HG03066 (cell line): ENCODE results near the gene DMAP1.

ENCODE experiments used
- ATAC-seq: cut with Tn5 transposase; IDR thresholded peaks from one replicate; pipeline ENCODE4 v1.9.1; 2021; ENCODE audit warnings: low read depth; ENCODE audit not compliant: unreplicated experiment

DMAP1 gene

DNA sequence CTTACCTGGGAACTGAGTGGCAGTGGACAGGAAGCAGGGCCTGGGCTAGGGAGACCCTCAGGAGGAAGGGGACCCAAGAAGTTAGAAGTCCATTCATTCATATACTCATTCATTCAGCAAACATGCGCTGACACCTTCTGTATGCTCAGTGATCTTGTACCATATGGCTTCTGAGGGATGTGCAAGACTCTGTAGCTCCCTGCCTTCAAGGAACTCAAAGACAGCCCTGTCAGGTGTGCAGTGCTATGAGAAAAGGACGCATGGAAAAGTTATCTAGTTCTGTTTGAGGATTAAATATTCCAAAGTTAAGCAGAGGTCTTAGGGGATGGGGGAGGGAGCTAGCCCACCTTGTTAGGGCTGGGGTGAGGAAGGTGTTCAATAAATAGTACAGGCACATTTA lies 12.5 kb downstream of the DMAP1 start:
- ATAC-seq, result no peak

- ATAC-seq, result no peak
Measured at GRCh38 chr1:44227211-44227610, 13.9 kb downstream of the DMAP1 start.

DNA sequence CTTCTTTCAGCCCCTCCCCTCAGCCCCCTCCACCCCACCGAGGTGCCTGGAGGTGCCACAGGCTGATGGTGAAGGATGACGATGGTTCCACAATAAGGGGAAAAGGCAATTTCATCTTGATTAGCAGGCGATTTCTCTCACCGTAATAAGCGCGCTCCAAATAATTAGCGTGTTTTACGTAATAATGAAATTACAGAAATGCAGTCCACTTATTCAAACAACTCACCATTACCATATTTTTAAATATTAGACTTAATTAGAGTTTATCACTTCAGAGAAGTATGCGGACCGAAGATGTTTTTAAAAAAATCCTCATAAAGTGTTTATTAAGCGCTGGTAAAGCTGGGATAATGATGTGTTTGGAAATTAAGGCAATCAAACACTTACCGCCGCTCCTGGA lies 14.9 kb downstream of the DMAP1 start:
- ATAC-seq, result no peak

- ATAC-seq, result no peak
Measured at GRCh38 chr1:44229435-44230167, 16.3 kb downstream of the DMAP1 start.

- ATAC-seq, result no peak
Measured at GRCh38 chr1:44230796-44231195, 17.5 kb downstream of the DMAP1 start.

DNA sequence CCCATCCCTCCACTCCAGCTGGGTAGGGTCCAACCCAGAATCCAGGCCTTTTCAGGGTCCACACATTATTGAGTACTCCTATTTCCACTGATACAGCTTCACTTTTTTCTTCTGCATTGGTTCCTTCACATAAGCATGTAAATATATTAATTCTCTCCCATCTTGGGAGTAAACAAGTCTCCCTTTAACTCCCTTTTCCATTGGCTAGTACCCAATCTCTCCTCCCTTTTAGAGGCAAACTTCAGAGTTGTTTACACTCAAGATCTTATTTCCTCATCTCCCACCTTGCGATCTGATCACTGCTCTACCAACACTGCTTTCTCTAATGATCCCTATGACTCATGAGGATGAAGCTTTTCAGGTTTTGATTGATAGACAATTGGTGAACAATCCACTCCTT lies 20.3 kb downstream of the DMAP1 start:
- ATAC-seq, result no peak

DNA sequence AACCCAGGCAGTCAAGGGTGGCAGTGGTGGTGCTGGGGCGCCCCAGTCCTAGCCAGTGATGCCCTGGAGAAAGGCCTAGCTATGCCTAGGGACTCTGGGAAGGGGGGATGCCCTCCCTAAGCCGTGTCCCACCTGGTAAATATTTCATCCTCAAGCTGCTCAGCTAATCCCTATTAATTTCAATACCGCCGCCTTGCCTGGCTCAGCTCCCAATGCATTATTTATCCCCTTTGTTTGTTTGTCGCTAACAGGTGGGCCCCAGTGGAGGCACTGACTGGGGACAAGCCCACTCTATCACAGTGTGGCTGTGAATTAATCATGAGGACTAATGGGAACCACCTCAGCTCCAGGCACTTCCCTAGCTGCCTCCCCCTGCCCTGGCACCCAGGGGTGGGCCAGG lies 22.5 kb downstream of the DMAP1 start:
- no peak for ATAC-seq

GRCh38 chr1:44236490-44237272 lies 23.4 kb downstream of the DMAP1 start:
- ATAC-seq, result no peak

DNA sequence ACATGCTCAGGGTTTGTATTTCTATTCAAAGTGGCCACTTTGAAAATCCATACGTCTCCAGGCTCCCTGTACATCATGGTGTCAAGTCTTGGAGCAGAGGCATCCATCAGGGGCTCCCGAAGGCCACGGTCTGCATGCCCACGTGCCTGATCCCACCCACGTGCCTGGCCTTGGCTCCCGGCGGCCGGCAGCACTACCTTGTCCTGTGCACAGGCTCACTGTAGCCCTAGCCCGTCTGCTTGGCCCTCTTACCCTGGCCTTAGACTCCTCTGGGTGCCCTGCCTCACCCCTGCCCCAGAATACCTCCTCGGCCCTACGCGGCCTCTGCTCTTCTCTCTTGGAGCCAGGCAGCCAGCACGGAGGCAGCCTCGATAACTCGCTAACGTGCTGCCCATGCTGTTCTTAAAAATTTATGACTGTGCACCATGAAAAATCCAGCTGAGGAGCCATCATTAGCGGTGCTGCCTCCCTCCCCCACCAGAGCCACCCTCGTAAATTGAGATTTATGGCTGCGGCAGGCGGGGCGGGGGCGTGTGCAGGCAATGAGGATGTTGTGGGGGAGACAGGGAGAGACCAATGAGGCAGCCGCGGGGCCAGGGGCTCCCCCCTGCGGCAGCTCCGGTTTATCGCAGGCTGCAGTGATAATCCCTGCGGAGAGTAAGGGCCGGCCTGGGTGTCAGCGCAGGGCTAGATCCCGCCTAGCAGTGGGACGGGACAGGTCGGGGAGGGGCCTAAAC lies 24.6 kb downstream of the DMAP1 start:
- ATAC-seq, result no peak

- no peak for ATAC-seq
Measured at GRCh38 chr1:44238660-44239059, 25.4 kb downstream of the DMAP1 start.

DNA sequence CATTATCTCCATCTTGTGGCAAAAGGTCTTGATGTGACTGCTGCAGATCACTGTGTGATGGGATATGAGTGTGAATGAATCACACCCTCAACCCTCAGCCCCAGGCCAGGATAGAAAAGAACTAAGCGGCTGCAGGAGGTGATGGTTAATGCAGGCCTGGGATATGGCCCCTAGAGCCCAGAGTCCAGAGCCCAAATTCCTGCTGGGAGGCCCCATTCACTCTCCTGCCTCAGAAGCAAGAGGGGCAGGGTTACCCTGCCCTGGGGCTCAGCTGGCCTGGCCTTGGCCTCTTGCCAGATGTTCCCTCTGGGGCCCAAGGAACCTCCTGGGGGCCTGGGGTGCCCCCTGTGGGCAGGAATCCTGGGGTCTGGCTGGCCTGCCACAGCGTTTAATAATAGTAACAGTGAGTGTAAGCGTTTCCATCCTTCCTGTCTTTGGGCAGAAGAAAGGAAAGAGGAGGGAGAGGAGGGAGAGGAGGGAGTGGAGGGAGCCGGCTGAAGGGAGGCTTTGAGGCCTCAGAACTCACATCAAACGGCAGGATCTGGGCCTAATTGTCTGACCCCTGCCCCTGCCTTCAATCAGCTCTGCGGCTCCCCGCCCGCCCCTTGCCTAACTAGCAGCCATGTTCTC lies 26.2 kb downstream of the DMAP1 start:
- no peak for ATAC-seq

DNA sequence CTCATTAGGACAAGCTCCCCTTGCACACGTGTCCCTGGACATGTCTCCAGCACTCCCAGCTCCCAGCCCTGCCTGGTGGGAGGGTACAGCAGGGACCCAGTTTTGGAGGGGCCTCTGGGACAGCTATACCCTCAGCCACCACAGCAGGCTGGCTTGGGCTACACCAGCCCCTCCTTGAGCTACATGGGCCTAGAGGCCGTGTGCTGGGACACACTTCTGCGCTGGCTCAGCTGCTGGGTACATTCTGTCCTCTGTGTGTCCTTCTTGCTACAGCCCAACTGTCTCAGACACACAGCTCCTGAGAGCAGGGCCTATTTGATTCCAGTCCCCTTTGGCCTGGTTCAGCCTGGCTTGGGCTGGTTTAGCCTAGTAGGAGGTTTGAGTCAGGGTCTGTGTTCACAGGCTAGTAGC lies 26.7 kb downstream of the DMAP1 start:
- ATAC-seq, result no peak

- ATAC-seq, result no peak
Measured at GRCh38 chr1:44240802-44241671, 27.8 kb downstream of the DMAP1 start.

- ATAC-seq, result no peak
Measured at GRCh38 chr1:44242746-44243145, 29.5 kb downstream of the DMAP1 start.

DNA sequence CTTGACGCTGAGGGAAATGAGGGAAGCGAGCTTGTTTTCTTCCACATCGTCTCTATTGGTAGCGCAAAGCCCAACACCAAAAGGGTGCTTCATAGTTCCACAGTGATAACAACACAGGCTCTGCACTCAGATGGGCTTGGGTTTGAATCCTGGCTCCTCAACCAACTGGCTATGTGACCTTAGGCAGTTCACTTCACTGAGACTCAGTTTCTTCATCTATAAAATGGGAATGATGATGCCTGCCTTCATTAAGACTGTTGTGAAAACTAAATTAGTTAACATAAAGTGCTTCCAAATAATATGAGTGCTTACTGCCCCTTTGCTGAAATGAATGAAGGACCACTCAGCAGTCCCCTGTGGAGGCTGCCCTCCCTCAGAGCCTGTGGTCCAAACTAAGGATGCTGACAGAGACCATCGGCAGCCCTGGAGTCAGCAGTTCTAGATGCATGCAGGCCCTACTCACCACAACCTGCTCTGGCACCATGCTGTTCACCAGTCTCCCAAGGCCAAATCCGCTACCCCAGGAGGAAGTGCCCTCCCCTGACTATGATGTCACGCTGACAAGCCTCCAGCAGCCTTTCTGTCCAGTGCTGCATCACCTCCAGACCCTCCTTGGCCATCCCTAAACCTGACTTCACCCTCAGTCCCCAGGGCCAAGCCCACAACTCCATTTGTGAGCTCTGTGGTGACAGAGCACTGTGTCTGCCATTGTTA lies 30.7 kb downstream of the DMAP1 start:
- no peak for ATAC-seq

GRCh38 chr1:44244986-44245385 lies 31.7 kb downstream of the DMAP1 start:
- ATAC-seq, result no peak

DNA sequence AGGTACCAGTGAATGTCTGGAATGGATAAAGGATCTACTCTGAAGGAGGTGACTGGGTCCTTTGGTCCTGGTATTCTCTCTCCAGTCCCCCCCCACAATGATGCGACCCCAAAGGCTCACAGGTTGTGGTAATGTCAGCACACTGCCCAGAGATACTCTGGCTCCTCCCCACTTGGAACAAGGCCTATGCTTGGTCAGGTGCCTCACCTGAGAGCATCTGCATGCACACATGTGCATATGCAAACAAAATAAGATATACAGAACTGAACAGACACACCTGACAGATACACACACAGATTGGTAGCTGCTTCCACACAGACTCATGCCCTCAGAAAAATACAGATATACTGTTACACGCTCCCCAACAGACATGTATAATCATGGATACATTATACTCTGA lies 33.5 kb downstream of the DMAP1 start:
- no peak for ATAC-seq

- no peak for ATAC-seq
Measured at GRCh38 chr1:44249543-44249942, 36.3 kb downstream of the DMAP1 start.

- ATAC-seq, result no peak
Measured at GRCh38 chr1:44250068-44250781, 37.0 kb downstream of the DMAP1 start.
